GM12891 (cell line): ENCODE data around the gene IGF1R.

Experiments
- DNase-seq: peaks from one replicate; pipeline ENCODE4 v3.0.0; 2011; ENCODE audit warnings: low spot score; ENCODE audit not compliant: insufficient read length
- FAIRE-seq: peaks from 2 replicates; lab custom pipeline; 2011; peaks lifted over from hg19 to GRCh38; lab: Jason Lieb, UNC
- PAX5 ChIP-seq: IDR thresholded peaks from 2 replicates; pipeline ENCODE4 v1.6.1; 2011; ENCODE audit warnings: low read length, moderate library complexity, mild to moderate bottlenecking; ENCODE audit not compliant: insufficient read depth, severe bottlenecking
- POLR2A ChIP-seq: IDR thresholded peaks from 2 replicates; pipeline ENCODE4 v1.6.1; 2011; ENCODE audit warnings: low read depth, low read length, control low read depth
- POLR2AphosphoS5 ChIP-seq: IDR thresholded peaks from 2 replicates; pipeline ENCODE4 v1.6.1; 2011; ENCODE audit warnings: low read depth, low read length, control low read depth
- POU2F2 ChIP-seq: IDR thresholded peaks from 2 replicates; pipeline ENCODE4 v1.6.1; 2011; ENCODE audit warnings: low read depth, mild to moderate bottlenecking, control low read depth, low read length, moderate library complexity
- SPI1 ChIP-seq: IDR thresholded peaks from 2 replicates; pipeline ENCODE4 v1.6.1; 2011; ENCODE audit warnings: low read depth, low read length, control low read depth
- TAF1 ChIP-seq: IDR thresholded peaks from 2 replicates; pipeline ENCODE4 v1.6.1; 2011; ENCODE audit warnings: low read depth, low read length, control low read depth

IGF1R gene

DNA sequence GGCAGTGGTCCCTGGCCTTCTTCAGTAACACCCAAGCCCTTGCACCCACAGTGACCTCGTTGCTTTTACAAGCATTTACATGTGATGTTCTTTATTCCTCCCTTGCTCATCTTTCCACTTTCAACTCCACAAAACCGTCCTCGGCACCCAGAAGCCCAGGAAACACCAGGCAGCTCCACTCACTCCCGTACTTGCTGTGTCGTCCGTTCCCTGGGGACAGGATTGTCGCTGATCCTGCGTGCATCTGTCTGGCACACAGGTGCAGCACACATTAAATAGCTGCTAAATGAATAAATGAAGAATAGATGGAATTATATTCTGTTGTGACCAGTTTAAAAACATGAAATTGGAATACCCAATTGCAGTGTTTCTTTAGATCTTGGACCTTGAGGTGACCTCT, 239.6 kb downstream of the IGF1R start:
- no peak for DNase-seq
- no peak for FAIRE-seq
- TF ChIP-seq POLR2A = no peak

DNA sequence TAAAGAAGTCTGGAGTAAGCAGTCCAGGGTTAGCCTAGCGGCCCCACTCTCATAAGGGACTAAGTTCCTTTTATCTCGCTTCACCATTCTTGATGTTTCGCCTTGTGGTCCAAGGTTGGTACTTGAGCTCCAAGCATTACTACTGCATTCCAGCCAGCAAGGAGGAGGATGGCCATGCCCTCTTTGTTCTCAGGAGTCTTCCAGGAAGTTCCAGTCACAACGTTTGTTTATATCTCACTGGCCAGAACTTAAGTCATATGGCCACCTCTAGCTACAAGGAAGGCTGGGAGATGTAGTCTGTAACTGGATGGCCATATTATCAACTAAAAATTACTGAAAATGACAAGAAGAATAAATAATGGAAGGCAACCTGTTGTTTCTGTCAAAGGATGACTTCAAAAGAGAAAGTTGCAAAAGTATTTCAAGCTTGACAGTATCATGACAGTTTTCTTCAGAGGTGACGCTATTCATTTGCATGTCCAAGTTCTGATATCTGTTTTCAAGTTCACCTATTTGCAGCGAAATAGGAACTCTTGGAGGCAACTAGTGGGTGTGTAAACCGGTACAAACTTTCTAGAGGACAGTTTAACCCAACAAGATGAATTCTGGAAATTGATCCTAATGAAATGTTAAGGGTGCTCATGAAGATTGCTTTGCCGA, 240.6 kb downstream of the IGF1R start:
- no peak for FAIRE-seq
- DNase-seq = no peak

DNA sequence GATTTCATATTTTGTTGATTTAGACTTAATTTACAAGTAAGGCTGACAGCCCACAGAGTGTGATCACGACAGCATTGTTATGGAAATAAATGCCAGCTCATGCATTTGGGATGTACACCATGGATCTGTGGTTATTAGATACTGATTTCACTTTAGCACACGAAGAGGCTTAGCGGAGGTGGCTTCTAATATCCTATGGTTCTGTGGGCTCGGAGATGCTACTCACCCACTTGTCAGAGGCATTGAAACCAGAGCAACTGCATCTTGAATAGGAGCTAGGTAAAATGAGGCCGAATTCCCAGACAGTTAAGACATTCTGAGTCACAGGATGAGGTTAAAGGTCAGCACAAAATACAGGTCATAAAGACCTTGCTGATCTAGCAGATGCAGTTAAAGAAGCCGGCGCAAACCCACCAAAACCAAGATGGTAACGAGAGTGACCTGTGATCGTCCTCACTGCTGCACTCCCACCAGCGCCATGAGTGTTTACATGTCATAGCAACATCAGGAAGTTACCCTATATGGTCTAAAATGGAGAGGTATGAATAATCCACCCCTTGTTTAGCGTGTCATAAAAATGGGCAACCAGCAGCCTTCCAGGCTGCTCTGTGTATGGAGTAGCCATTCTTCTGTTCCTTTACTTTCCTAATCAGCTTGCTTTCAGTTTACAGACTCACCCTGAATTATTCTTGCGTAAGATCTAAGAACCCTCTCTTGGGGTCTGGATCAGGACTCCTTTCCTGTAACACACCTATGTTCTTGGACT, 241.8 kb downstream of the IGF1R start:
- TF ChIP-seq PAX5 (no peak), POLR2AphosphoS5 (no peak), POU2F2 (no peak), POLR2A (no peak), TAF1 (no peak), SPI1 (no peak)
- DNase-seq (no peak), FAIRE-seq (no peak)

More for the DNA sequence above, 240.6 kb downstream of the IGF1R start:
- TF ChIP-seq SPI1 (no peak), PAX5 (no peak), TAF1 (no peak), POLR2A (no peak), POU2F2 (no peak), POLR2AphosphoS5 (no peak)

GRCh38 chr15:98891301-98891700, 243.0 kb downstream of the IGF1R start:
- FAIRE-seq (no peak), DNase-seq (no peak)
- no peak for TF ChIP-seq TAF1
- TF ChIP-seq PAX5 = no peak
- TF ChIP-seq POLR2AphosphoS5 = no peak
- no peak for TF ChIP-seq SPI1

DNA sequence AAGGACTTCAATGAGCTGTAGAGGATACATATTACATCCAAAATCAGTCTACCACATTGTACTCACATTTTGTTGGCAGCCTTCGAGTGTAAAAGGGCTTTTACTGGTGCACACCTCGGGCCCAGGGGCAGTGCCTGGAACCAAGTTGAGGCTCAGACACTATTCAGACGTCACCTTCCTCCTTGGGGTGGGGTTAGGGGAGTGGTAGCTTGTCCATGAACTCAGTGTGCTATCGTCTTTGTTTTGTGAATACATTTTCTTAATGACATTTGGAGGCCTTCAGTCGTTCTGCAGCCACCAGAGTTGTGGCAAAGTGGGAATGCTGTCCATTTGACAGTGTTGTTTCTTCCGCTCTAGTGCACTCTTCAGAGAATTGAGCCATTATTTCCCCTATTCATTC, 245.1 kb downstream of the IGF1R start:
- FAIRE-seq (no peak), DNase-seq (no peak)
- no peak for TF ChIP-seq POLR2A
- no peak for TF ChIP-seq PAX5
- no peak for TF ChIP-seq SPI1
- TF ChIP-seq POU2F2 = no peak
- no peak for TF ChIP-seq POLR2AphosphoS5
- TF ChIP-seq TAF1 = no peak

DNA sequence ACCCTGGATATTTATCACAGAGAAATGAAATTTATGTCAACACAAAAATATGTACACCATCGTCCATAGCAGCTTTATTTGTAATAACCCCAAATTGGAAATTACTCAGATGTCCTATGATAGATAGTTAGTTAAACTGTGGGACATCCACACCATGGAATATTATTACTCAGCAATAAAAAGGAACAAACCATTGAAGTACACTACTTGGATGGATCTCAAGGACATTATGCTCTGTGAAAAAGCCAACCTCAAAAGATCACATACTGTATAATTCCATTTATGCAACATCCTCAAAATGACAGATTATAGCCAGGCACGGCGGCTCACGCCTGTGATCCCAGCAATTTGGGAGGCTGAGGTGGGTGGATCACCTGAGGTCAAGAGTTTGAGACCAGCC, 246.0 kb downstream of the IGF1R start:
- DNase-seq (no peak), FAIRE-seq (no peak)
- TF ChIP-seq PAX5 = no peak
- TF ChIP-seq POU2F2 = no peak
- no peak for TF ChIP-seq TAF1
- no peak for TF ChIP-seq SPI1
- TF ChIP-seq POLR2A = no peak
- TF ChIP-seq POLR2AphosphoS5 = no peak

DNA sequence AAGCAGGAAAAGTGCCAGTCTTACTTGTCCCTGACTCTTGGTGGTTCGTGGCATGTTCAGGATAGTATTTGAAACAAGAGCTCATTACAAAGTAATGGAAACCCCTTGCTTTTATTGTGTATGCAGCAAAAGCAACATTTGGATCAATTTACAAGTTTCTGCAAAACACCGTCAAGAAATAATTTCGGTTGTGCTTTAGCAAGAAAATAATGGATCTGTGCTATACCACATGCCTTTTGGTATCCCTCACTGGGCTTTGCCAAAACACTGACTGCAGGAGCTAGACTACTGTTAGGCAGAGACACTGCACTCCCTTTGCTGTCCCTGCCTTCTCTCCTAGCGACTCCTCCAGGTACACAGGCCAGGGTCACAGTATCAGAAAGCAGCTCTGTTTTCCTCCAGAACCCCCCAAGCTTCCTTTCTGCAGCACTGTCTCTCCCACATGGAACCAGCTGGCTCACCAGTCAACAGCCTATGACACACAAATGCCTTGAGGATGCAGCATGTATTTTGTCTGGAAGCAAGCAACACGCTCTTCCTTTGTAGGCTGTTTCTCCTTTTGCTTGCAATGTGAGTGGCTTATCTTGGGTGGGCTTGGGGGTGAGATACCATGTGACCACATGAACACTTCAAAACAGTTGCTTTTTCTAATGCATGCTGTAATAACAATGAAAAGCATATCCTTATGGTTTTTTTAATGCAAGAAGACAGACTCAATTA, 247.8 kb downstream of the IGF1R start:
- FAIRE-seq = no peak
- no peak for TF ChIP-seq POLR2AphosphoS5
- TF ChIP-seq SPI1 = no peak
- no peak for TF ChIP-seq PAX5
- TF ChIP-seq TAF1 = no peak
- TF ChIP-seq POU2F2 = no peak
- TF ChIP-seq POLR2A = no peak
- no peak for DNase-seq

GRCh38 chr15:98896802-98897732, 248.7 kb downstream of the IGF1R start:
- no peak for TF ChIP-seq POU2F2
- TF ChIP-seq TAF1 = no peak
- TF ChIP-seq PAX5 = no peak
- no peak for TF ChIP-seq POLR2A
- TF ChIP-seq POLR2AphosphoS5 = no peak
- no peak for TF ChIP-seq SPI1
- no peak for FAIRE-seq

GRCh38 chr15:98898122-98898521, 249.8 kb downstream of the IGF1R start:
- FAIRE-seq (no peak), DNase-seq (no peak)
- TF ChIP-seq PAX5 (no peak), POU2F2 (no peak), POLR2AphosphoS5 (no peak), SPI1 (no peak), POLR2A (no peak), TAF1 (no peak)

More at GRCh38 chr15:98896802-98897732, 248.7 kb downstream of the IGF1R start:
- no peak for DNase-seq
